GM18951 (cell line): ENCODE measurements around the gene RAC3.

ENCODE experiments used
- POLR2A ChIP-seq: IDR thresholded peaks from 4 replicates; pipeline ENCODE4 v1.6.1; 2011; ENCODE audit warnings: mild to moderate bottlenecking; ENCODE audit not compliant: insufficient read length, insufficient read depth; ENCODE audit errors: extremely low read depth
- in situ Hi-C: fragments of 300-500 bp; cut with MboI; formaldehyde crosslinking; loops from one replicate; pipeline ENCODE4 v1.12.0; 2022; ENCODE audit warnings: low sequenced_read_pairs, mixed read lengths, inconsistent platforms; ENCODE audit not compliant: unreplicated experiment

The RAC3 gene

GRCh38 chr17:82059272-82060000 is 28.0 kb downstream of the RAC3 start:
- peak; percentile 12 for TF ChIP-seq POLR2A
- in situ Hi-C loops = no loop called here

- TF ChIP-seq POLR2A = no peak
These were observed 28.5 kb downstream of the RAC3 start for GRCh38 chr17:82060001-82060380.

GRCh38 chr17:82060614-82061013 is 29.1 kb downstream of the RAC3 start:
- in situ Hi-C loops = no loop called here
- no peak for TF ChIP-seq POLR2A

More at GRCh38 chr17:82060001-82060380, 28.5 kb downstream of the RAC3 start:
- in situ Hi-C loops = no loop called here

- in situ Hi-C loops = no loop called here
- TF ChIP-seq POLR2A = no peak
These were observed 29.8 kb downstream of the RAC3 start for GRCh38 chr17:82061047-82061925.

- TF ChIP-seq POLR2A = no peak
- in situ Hi-C loops = no loop called here
These were observed 30.9 kb downstream of the RAC3 start for GRCh38 chr17:82062076-82062983.

GRCh38 chr17:82062984-82063368 is 31.5 kb downstream of the RAC3 start:
- in situ Hi-C loops = no loop called here
- TF ChIP-seq POLR2A = no peak

- no peak for TF ChIP-seq POLR2A
- in situ Hi-C loops = no loop called here
These were observed 32.2 kb downstream of the RAC3 start for GRCh38 chr17:82063424-82064415.

GRCh38 chr17:82064433-82065192 is 33.1 kb downstream of the RAC3 start:
- in situ Hi-C loops = no loop called here
- no peak for TF ChIP-seq POLR2A

- no peak for TF ChIP-seq POLR2A
- in situ Hi-C loops = no loop called here
These were observed 33.7 kb downstream of the RAC3 start for GRCh38 chr17:82065193-82065637.

GRCh38 chr17:82065638-82066303 is 34.3 kb downstream of the RAC3 start, which contains the start of gene DUS1L:
DUS1L (minus strand) TSS chr17:82065804; CDS start chr17:82065059, 745 bp downstream.
- TF ChIP-seq POLR2A = peak; percentile 89
- in situ Hi-C loops = no loop called here

GRCh38 chr17:82070611-82071010 is 39.1 kb downstream of the RAC3 start:
- TF ChIP-seq POLR2A = no peak
- in situ Hi-C loops = no loop called here
